MV-4-11 (cell line): ENCODE measurements around the gene CXCL3.

ENCODE experiments used
- DNase-seq: peaks from one replicate; lab custom pipeline; 2025; lab: John Stamatoyannopoulos, UW

CXCL3 gene

DNA sequence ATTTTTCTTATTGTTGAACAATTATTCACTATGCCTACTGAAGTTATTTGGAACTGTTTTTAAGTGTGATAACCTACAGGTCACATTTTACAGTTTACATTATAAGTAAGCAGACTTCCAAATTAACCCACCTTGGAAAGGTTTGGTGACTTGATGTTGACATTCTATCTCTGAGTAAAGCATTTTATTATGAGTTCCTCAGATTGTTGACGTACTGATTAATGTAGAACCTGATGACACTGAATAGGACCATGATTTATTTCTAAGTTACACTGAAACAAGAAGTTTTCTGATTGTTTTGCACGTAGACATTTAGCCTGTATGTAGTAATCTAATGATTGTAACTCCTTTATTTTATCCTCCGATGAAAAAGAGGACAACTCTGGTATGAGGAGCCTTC is 17.0 kb upstream of the CXCL3 start:
- DNase-seq, result no peak

- no peak for DNase-seq
These were observed 16.6 kb upstream of the CXCL3 start for GRCh38 chr4:74055096-74055495.

DNA sequence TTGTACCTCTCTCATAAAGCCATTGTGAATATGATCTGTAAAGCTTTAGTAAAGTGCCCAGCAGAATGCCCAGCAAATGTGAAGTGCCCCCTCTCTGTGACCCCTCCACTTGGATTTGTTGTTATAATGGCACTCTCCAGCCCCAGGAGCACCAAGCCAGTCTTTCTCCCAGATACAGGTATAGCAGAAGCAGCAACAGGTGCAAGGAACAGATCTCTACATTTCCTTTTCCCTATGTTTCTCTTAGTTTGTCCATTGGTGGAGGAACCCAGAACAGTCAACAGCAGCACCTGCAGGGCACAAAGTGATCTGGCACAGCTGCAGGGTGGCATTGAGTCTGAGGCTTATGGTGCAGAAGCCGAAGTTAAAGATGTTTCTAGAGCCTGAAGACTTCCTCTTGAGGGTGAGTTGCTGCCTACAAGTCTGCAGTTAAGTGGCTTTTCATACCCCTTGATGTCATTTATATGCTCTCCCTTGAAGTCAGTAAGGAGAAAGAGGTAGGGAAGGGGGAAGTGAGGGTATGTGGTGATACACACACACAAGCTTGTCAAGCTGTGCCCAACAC is 16.1 kb upstream of the CXCL3 start:
- DNase-seq, result peak; percentile 20

DNA sequence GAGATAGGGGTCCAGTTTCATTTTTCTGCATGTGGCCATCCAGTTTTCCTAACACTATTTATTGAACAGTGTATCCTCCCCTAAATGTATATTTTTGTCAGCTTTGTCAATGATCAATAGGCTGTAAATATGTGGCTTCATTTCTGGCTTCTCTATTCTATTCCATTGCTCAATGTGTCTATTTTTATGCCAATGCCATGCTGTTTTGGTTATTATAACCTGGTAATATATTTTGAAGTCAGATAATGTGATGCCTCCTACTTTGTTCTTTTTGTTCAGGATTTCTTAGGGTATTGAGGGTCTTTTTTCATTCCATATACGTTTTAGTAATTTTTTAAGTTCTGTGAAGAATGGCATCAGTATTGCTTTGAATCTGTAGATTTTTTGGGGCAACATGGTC is 8.7 kb upstream of the CXCL3 start:
- no peak for DNase-seq

DNA sequence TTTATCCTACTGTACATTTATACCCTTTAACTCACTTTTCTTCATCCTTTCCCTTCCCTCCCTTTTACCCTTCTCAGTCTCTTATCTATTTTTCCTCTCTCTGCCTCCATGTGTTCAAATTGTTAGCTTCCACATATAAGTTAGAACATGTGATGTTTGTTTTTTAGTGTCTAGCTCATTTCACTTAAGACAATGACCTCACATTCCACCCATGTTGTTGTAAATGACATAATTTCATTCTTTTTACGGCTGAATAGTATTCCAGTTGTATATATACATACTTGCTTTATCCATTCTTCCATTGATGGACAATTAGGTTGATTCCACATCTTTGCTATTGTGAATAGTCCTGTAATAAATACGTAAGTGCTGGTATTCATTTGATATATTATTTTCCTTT is 7.3 kb upstream of the CXCL3 start:
- no peak for DNase-seq

- DNase-seq, result no peak
These were observed 6.8 kb upstream of the CXCL3 start for GRCh38 chr4:74045247-74045646.

- no peak for DNase-seq
These were observed 6.2 kb upstream of the CXCL3 start for GRCh38 chr4:74044677-74045076.

- DNase-seq, result no peak
These were observed 4.2 kb upstream of the CXCL3 start for GRCh38 chr4:74042681-74043080.

DNA sequence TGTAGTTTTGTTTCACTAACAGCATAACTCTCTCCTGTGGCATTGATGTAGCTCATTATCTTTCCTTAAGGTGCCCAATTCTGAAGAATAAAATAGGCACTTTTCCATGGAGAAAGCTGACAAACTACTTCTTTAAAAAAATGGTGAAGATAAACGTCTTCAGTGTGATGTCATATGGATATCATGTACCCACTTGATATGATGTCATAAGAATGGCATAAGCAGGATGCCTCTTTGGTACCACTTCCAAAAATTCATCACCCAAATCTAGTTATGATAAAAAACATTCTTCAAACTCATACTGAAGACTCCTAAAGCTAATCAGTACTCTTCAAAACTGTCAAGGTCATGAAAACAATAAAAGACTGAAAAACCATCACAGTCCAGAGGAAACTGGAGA is 2.9 kb upstream of the CXCL3 start:
- no peak for DNase-seq

DNA sequence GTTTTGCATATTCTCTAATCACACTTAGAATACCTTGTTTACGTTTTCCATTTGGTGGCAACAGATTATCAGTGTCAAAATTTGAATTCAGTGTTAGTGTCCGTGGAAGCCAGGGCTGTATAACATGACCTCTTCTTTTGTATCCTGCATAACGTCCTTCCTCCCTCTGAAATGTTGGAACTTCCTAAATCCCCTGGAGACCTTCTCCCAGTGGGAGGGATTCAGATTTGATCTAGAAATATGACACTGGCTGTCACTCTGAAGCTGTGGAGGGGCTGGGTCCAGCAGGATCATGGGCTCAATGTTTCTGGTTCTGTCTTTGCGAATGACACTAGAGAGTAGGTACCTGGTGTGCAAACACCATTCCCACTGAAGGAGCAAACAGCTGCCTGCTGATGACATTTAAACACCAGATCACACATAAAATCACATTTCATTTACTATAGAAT is 850 bp upstream of the CXCL3 start:
- DNase-seq, result no peak

- DNase-seq, result no peak
These were observed 434 bp downstream of the CXCL3 start for GRCh38 chr4:74038086-74038424.

DNA sequence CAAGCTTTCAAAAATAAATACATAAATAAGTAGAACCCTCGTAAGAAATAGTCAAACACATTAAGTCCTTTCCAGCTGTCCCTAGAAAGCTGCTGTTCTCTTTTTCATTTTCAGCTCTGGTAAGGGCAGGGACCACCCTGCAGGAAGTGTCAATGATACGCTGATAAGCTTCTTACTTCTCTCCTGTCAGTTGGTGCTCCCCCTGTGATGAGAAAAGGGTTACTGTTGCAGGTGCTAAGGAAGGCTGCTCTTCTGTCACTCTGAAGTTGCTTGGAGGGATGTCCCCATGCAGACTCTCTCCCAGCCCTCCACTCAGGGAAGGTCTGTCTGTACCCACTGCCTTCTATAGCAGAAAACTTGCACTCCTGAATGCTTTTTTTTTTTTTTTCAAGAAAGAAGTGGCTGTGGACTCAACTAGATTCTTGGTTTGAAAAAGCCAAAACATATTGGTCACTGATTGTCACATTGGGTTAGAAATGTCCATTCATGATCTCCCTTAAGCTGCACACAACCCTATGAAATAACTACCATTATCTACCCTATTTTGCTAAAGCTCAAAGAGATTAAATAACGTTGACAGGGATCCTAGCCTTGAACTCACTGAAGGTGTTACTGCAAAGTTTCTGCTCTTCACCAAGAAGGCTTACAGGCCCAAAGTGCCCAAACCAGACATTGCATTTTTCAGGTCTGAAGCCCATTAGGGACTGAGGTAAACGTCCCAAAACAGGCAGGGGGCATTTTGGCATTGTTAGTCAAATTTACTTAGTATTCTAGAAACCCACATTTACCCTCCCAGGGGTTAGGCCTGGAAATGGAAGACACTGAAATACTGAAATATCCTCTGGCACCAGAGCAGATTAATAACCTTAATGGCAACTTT is 1.2 kb downstream of the CXCL3 start:
- no peak for DNase-seq

DNA sequence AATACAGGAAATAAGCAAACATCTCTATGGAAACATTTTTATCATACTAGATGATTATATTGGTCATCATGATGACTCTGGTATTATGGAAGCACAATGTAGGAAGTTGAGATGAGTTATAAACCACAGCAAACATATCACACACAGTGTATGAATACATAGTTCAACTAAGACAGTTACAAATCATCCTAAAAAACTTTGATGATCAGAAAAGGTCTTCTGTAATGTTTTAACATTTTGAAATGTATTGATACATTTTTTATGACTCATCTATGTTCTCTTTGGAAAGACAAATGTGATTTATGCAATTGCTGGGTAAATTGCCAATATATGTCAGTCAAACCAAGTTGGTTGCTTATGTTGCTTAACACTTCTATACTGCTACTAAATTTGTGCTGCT is 4.8 kb downstream of the CXCL3 start:
- no peak for DNase-seq

DNA sequence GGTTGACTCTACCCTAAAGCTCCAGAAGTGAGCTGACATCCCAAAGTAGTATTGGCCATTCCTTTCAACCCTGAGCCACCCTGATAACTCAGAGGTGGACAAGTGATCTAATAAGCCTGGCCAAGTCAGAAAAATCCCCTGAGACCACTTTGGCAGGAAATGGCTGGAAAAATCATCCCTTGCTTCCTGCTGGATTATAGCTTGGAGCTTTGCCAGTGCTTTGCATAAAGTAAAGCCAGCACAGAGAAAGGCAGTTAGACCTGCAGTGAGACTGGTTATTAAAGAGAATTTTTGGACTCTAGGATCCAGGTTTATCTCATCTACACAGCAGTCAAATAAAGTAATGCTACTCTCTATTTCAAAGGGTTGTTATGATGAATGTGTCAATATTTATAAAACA is 6.4 kb downstream of the CXCL3 start:
- DNase-seq, result no peak

DNA sequence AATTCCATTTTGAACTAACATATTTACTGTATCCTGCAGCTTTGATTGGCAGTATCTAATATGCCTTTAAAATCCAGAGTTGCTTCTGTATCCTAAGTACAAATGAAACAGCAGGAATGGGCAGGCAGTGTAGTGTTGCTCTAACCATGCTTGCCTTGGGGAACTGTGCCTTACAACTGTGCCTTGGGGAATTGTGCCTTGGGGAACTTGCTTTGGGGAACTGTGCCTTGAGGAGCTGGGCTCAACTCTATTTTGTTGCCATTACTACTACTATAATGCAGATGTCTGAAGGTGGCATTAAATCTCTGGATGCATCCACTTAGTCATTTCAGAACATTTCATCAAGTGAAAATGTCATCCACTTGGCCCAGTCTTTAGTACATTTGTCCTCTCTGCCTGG is 6.9 kb downstream of the CXCL3 start:
- DNase-seq, result peak; percentile 6

DNA sequence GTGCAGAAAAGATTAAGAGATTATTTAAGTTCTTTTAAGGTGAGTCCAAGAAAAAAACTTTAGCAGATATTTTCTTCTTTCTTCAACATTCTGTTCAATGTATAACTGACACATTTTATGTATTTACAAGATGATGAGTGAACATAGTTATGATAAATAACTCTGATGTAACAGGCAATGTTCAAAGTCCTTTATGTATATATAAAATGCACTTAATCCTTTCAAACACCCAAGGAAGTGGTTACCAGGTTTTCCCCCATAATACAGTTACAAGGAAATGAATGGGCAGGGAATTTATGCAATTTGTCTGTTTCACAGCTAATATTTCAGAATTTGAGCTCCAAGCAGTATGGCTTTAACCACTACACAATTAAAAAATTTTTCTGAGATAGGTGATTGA is 8.2 kb downstream of the CXCL3 start:
- DNase-seq, result no peak

DNA sequence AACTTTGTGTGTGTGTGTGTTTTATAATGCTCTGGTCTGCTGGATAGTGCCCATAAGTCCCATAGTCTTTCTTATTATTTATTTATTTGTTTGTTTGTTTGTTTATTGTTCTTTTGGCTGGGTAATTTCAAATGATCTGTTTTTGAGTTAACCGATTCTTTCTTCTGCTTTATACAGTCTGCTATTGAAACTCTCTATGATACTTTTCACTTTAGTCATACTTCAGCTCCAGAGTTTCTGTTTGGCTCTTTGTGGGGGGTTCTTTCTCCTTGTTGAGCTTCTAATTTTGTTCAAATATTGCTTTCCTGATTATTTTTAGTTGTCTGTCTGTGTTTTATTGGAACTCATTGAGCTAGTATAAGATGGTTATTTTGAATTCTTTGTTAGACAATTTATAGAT is 10.0 kb downstream of the CXCL3 start:
- no peak for DNase-seq

DNA sequence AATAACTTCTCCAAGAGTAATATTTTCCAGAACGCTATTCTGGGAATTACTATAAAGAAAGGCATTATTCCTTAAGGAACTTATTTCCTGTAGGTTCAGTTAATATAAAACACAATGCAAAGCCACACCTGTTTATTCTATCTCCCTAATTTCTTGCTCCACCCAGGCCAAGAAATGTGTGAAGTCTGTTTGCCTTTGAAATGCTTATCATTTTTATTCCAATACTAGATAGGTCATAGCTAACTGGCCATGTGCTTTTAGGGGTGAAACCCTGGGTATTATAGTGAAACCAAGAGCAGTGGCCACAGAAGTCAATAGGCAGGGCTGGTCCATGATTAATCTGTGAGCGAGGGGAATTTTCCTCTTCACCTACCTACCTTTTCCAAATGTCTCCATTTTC is 14.8 kb downstream of the CXCL3 start:
- no peak for DNase-seq

DNA sequence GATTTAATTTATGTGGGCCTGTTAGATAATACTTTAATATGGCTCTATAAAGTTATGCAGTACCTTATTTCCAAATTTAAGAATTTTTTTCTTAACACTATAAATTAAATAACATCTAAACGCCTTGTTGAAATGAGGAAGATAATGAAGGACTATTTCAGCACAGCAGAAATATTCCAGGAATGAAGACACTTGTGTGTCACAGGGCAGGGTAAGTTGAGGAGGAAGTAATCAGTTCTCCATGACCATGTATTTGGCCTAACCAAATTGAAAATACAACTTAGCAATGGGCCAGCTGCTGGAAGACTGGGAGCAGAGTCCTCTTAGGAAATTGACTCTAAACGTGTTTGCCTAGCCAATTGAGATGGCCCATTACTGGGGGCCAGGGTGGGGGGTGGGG is 16.9 kb downstream of the CXCL3 start:
- peak; percentile 4 for DNase-seq

DNA sequence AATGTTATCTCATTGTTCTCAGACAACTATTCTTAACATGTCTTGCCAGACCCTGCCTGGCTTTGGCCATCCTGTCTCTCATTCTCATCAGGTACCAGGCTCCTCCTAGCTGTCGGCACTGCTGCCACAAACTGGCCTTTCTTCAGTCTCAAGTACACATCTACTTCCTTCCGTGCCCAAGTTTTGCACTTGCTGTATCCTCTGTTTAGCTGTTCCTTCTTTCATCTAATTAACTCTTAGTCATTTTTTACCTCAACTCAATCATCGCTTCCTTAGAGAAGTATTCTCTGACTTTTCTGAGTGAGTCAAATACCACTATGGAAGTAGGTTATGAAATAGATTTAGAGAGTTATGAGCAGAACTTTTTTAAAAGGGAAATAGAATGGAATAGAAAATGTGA is 19.7 kb downstream of the CXCL3 start:
- peak; percentile 94 for DNase-seq

- DNase-seq, result no peak
These were observed 20.4 kb downstream of the CXCL3 start for GRCh38 chr4:74018116-74018515.

DNA sequence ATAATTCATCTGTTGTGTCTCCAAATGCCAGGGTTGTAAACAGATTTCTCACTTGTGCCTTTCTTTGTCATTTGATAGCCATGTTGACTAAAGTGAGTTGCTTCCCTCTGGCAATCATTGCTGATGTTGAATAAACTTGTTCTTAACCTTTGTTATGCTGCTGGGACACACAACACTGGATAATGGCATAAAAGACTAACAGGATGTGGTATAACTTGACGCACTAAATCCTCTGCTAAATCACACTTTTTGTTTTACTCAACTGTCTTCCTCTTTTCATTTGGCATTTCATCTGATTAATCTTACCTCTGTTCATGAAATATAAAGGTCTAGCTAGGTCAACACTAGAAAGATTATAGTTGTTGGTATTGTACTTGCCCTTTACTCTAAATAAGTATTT is 22.4 kb downstream of the CXCL3 start:
- peak; percentile 73 for DNase-seq

- no peak for DNase-seq
These were observed 23.2 kb downstream of the CXCL3 start for GRCh38 chr4:74015126-74015780.
